ENCODE results near the gene NOP14. TPM values are rescaled to one million over a fixed set of nuclear protein-coding genes. Genes with fewer than 3 reads are reported as not detected.
A peak's percentile ranks its signal among the peaks of the same experiment; 100 is the strongest.

The NOP14 gene
- total RNA-seq, 1 experiment from 2014 or later: 50.1 TPM

- no peak overlapping the region for H3K4me2 ChIP-seq (ENCODE audit: insufficient read depth, insufficient read length, low read length)
- no peak overlapping the region for H2BK15ac ChIP-seq (ENCODE audit: low read depth, low read length)
- no peak for DNase-seq
- peaks cover 28 to 30% of the 10 kb centered on the region in 2 experiments for H3K4me1 Mint-ChIP-seq
- H3K27me3 ChIP-seq (ENCODE audit: insufficient read depth, low read length): no peaks in the 10 kb centered on the region
- no peak overlapping the region for H3K18ac ChIP-seq (ENCODE audit: insufficient read length, low read depth, low read length)
- H3K9me3 Mint-ChIP-seq: no peaks in the 10 kb centered on the region
- H3K23ac ChIP-seq (ENCODE audit: insufficient read length, low read depth, low read length): no peak overlapping the region
- peak overlapping the region in 2 of 3 experiments; percentile 83 to 92; a peak in 4 of 7 replicates for H3K27ac Mint-ChIP-seq
- no peaks in the 10 kb centered on the region for H3K79me1 ChIP-seq (ENCODE audit: insufficient read depth, low read depth, low read length, poor library complexity, severe bottlenecking)
- no peak overlapping the region for H3T11ph ChIP-seq (ENCODE audit: low read length)
- no peak overlapping the region for H3K9ac ChIP-seq (ENCODE audit: extremely low read depth, insufficient read length, low read length)
- no peak overlapping the region for H3K56ac ChIP-seq (ENCODE audit: insufficient read length, low read depth, low read length)
- H3K27me3 Mint-ChIP-seq (ENCODE audit: low read depth): no peaks in the 10 kb centered on the region; the same call in 1 of the 2 replicates
- no peaks in the 10 kb centered on the region for H3K4me1 ChIP-seq (ENCODE audit: insufficient read depth, low read length)
- H3K4ac ChIP-seq (ENCODE audit: low read depth, low read length): no peak overlapping the region
- H3K4me3 Mint-ChIP-seq: peak overlapping the region; percentile 65 to 81; a peak in 3 of 5 replicates
- H4K91ac ChIP-seq (ENCODE audit: insufficient read length, low read depth, low read length): no peak overlapping the region
- H2AK5ac ChIP-seq (ENCODE audit: insufficient read length, low read length): no peak overlapping the region
- no peak overlapping the region for H3K27ac ChIP-seq (ENCODE audit: insufficient read length, low read depth, low read length)
- no CpG with 5 or more reads among the region's 6 CpGs for WGBS (ENCODE audit: extremely low coverage, insufficient read length, low lambda C conversion rate)
- H3K36me3 Mint-ChIP-seq (ENCODE audit: insufficient read depth in 1 of 3, low read depth in 3 of 3): peaks cover 37 to 66% (median 60%) of the 10 kb centered on the region in 3 experiments; a peak in 6 of 7 replicates
- H4K20me1 ChIP-seq (ENCODE audit: control insufficient read depth, insufficient read depth, insufficient read length): no peaks in the 10 kb centered on the region
- H3K23me2 ChIP-seq (ENCODE audit: insufficient read length, low read depth, low read length, poor library complexity, severe bottlenecking): peaks cover 10% of the 10 kb centered on the region
- no peak overlapping the region for H2BK20ac ChIP-seq (ENCODE audit: low read depth, low read length, poor library complexity, severe bottlenecking)
- H3K79me2 ChIP-seq (ENCODE audit: insufficient read depth, low read length): no peaks in the 10 kb centered on the region; the same call in 1 of the 2 replicates
- no peak overlapping the region for H2AFZ ChIP-seq (ENCODE audit: low read length)
- H2BK12ac ChIP-seq (ENCODE audit: insufficient read length, low read depth, low read length): no peak overlapping the region
- H3K9me3 ChIP-seq (ENCODE audit: control insufficient read depth, low read depth, low read length): no peaks in the 10 kb centered on the region
- H2BK5ac ChIP-seq (ENCODE audit: insufficient read length, low read length): no peak overlapping the region
- no peak overlapping the region for H3K14ac ChIP-seq (ENCODE audit: insufficient read depth, low read length)
- TF ChIP-seq CTCF (conservative IDR thresholded peaks at IDR 0.05): no peak
- no peak overlapping the region for H4K5ac ChIP-seq (ENCODE audit: insufficient read length, low read depth, low read length)
- H4K8ac ChIP-seq (replicated peaks; ENCODE audit: insufficient read length, low read depth, low read length): no peak overlapping the region
- H2BK120ac ChIP-seq (ENCODE audit: low read depth, low read length, poor library complexity, severe bottlenecking): no peak overlapping the region
Observed at GRCh38 chr4:2936773-2937145, 26.4 kb downstream of the NOP14 start.

Data from H9 (cell line).